Fibroblast of lung (primary cell): ENCODE results near the gene RIMS1.

Experiments used
- EZH2 ChIP-seq: IDR thresholded peaks from 2 replicates; pipeline ENCODE4 v1.5.1; 2012; ENCODE audit warnings: low read length, control low read depth, mild to moderate bottlenecking; ENCODE audit errors: missing control alignments
- TF ChIP-seq, protein P1 (sequence below), 2 donors: IDR thresholded peaks in 1 of 2; conservative IDR thresholded peaks in 1 of 2; 1 replicate in 1 of 2; 2 replicates in 1 of 2; pipeline ENCODE4 v1.5.1; 2011 to 2012; ENCODE audit warnings: low read length in 2 of 2, control low read depth in 1 of 2, inconsistent platforms in 1 of 2, low read depth in 1 of 2, mild to moderate bottlenecking in 1 of 2

DNA sequence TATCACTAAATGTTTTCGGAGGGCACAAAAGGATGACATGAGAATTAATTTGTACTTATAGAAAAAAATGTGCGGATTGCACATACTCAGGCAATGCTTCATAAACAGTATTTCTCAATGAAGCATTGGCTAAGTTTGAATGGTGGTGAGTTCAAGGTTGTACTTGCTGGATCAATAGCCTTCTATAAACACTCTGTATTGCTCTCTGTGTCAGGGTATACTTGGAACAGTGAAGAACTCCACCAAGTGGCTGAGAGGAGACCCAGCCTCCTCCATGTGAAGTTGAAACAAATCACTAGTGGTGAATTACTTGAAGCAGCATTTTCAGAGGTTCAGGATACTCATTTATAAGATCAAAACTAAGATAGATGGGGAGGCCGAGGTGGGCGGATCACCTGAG, 360.6 kb downstream of the RIMS1 start:
- TF ChIP-seq EZH2 = no peak
- TF ChIP-seq, protein P1, sequence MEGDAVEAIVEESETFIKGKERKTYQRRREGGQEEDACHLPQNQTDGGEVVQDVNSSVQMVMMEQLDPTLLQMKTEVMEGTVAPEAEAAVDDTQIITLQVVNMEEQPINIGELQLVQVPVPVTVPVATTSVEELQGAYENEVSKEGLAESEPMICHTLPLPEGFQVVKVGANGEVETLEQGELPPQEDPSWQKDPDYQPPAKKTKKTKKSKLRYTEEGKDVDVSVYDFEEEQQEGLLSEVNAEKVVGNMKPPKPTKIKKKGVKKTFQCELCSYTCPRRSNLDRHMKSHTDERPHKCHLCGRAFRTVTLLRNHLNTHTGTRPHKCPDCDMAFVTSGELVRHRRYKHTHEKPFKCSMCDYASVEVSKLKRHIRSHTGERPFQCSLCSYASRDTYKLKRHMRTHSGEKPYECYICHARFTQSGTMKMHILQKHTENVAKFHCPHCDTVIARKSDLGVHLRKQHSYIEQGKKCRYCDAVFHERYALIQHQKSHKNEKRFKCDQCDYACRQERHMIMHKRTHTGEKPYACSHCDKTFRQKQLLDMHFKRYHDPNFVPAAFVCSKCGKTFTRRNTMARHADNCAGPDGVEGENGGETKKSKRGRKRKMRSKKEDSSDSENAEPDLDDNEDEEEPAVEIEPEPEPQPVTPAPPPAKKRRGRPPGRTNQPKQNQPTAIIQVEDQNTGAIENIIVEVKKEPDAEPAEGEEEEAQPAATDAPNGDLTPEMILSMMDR (conservative IDR thresholded peaks at IDR 0.05 in 1 of 2, IDR thresholded peaks at IDR 0.05 in 1 of 2; ENCODE audit: low read depth in 1 of 2, low read length in 2 of 2) = peak in 1 of 2 donors; percentile 31
